GM10266 (cell line): ENCODE data around the gene PLEKHH1.

ENCODE experiments used
- DNase-seq: peaks from one replicate; pipeline ENCODE4 v3.0.0; 2012; ENCODE audit errors: extremely low spot score
- TF ChIP-seq, protein P1 (sequence below): IDR thresholded peaks from 2 replicates; pipeline ENCODE4 v1.5.1; 2012; ENCODE audit warnings: mild to moderate bottlenecking, low read depth; ENCODE audit not compliant: control insufficient read depth, insufficient read depth; ENCODE audit errors: missing control alignments

The PLEKHH1 gene

GRCh38 chr14:67529947-67530935, 2.8 kb upstream of the PLEKHH1 start:
- TF ChIP-seq, protein P1, sequence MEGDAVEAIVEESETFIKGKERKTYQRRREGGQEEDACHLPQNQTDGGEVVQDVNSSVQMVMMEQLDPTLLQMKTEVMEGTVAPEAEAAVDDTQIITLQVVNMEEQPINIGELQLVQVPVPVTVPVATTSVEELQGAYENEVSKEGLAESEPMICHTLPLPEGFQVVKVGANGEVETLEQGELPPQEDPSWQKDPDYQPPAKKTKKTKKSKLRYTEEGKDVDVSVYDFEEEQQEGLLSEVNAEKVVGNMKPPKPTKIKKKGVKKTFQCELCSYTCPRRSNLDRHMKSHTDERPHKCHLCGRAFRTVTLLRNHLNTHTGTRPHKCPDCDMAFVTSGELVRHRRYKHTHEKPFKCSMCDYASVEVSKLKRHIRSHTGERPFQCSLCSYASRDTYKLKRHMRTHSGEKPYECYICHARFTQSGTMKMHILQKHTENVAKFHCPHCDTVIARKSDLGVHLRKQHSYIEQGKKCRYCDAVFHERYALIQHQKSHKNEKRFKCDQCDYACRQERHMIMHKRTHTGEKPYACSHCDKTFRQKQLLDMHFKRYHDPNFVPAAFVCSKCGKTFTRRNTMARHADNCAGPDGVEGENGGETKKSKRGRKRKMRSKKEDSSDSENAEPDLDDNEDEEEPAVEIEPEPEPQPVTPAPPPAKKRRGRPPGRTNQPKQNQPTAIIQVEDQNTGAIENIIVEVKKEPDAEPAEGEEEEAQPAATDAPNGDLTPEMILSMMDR: no peak
- DNase-seq: no peak

DNA sequence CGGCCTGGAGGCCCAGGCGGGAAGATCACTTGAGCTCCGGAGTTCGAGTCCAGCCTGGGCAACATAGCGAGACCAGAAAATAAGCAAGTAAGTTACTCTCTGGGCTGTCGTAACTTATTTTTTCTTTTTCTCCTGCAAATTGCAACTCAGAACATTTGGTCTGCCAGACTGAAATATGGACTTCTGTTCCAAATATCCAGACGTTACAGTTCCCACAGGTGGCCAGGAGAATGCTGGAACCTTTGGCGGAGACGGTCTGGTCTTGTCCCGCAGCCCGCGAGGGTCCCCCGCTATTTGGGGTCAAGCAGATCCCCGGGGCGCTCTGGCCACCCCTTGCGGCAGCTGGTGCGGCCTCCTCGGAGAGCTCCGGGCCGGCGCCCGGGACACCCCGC, 488 bp upstream of the PLEKHH1 start:
- no peak for DNase-seq
- TF ChIP-seq, protein P1: no peak

DNA sequence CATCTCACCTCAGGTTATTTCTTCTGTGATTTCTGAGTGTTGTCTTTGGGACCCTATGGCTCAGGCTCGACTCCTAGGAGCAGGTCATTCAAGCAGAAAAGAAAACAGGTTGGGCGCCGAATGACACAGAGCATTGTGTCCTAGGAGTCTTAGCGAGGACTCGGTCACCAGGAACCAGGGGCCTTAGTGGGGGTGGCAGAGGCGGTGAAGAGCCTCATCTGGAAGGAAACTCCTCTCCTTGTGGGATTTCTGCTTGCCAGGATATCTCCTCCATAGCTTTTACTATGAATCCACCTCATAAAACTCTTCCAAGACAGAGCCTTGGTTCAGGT, 630 bp downstream of the PLEKHH1 start:
- DNase-seq: no peak

GRCh38 chr14:67536087-67536486, 3.0 kb downstream of the PLEKHH1 start:
- TF ChIP-seq, protein P1: no peak
- no peak for DNase-seq

More for the DNA sequence above, 630 bp downstream of the PLEKHH1 start:
- TF ChIP-seq, protein P1: no peak

DNA sequence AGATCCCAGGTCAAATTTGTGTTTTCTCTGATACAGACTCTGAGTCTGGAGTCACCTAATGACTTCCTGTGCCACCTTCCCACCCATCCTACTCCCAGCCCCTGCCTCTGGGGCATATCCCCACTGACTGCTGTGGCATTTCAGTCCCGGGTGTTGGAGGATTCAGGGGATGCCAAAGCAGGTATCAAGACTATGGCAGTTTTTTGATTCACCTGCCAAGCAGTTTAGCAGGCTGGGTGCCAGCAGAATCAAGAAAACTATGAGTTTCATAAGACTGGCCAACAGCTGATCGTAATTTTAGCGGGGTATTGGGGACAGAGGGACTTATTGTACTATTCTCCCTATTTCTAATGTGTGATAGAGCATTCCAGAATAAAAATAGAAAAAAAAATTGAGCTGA, 4.6 kb downstream of the PLEKHH1 start:
- TF ChIP-seq, protein P1: no peak
- no peak for DNase-seq

- TF ChIP-seq, protein P1: no peak
- DNase-seq: no peak
Observed at GRCh38 chr14:67538501-67538900, 5.4 kb downstream of the PLEKHH1 start.

- no peak for DNase-seq
- TF ChIP-seq, protein P1: no peak
Observed at GRCh38 chr14:67539116-67539515, 6.0 kb downstream of the PLEKHH1 start.
